Measurements from ENCODE around the gene ZNF530.

The ZNF530 gene

DNA sequence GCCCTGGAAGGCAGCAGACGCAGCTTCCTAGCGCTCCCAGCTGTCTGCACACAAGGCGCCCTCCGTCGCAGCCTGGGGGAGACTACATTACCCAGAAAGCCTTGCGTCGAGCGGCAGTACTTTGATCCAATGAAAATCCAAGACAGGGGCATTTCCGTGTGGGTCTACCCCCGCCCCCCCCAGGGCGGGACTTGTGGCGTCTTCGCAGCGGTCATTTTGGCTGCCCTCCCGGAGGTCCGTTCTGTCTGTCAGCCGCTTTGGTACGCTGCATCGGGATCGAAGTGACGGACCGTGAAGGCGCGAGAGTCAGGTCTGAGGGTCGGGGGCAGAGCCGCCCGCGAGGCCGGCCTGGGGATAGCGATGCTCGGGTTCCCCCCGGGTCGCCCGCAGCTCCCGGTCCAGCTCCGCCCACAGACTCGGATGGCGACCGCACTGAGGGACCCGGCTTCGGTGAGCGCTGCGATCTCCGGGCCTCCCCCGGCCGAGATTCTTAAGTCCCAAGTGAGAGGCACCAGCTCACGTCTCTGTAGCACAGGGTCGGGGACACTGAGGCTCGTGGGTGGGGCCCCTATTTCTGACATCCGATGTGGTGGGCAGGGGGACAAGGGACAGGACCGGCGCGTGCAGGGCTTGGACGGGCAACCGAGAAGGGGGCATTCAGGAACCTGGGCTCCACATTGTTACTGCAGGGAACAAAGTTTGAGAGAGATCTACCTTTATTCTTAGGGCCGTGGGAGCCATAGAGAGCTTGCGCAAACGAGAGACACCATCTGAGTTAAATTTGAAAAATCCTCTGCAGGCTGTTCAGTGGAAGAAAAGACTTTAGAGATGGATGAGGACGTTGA lies 33.5 kb downstream of the ZNF530 start, which contains the start of gene ZNF211:
TSS of gene ZNF211 (plus strand) at position 182 of the 845 bp plus-strand sequence. CDS start at position 361, 179 bp downstream.
- H3K4me1 ChIP-seq (ENCODE audit: control insufficient read depth, insufficient read depth, low read length): peaks cover 8% of the 10 kb centered on the region
- peak within 1 kb of the TSS; percentile 73 for H3K4me3 ChIP-seq (ENCODE audit: low read length)
- H3K27ac ChIP-seq (ENCODE audit: low read depth, low read length): peak within 1 kb of the TSS; percentile 72
- peak within 1 kb of the TSS; percentile 50 for H3K9ac ChIP-seq (ENCODE audit: low read length)
- H3K27me3 ChIP-seq (ENCODE audit: control insufficient read depth, insufficient read depth, low read length): no peaks in the 10 kb centered on the region
- peaks cover 26% of the 10 kb centered on the region for H3K36me3 ChIP-seq (ENCODE audit: control insufficient read depth, insufficient read depth, low read length)

GRCh38 chr19:57633832-57634131 lies 34.1 kb downstream of the ZNF530 start:
- no peak overlapping the region for H3K9ac ChIP-seq (ENCODE audit: low read length)
- H3K27ac ChIP-seq (ENCODE audit: low read depth, low read length): no peak overlapping the region
- peaks cover 8% of the 10 kb centered on the region for H3K4me1 ChIP-seq (ENCODE audit: control insufficient read depth, insufficient read depth, low read length)
- H3K4me3 ChIP-seq (ENCODE audit: low read length): peak overlapping the region; percentile 73
- H3K27me3 ChIP-seq (ENCODE audit: control insufficient read depth, insufficient read depth, low read length): no peaks in the 10 kb centered on the region
- H3K36me3 ChIP-seq (ENCODE audit: control insufficient read depth, insufficient read depth, low read length): peaks cover 26% of the 10 kb centered on the region

GRCh38 chr19:57637379-57637778 lies 37.7 kb downstream of the ZNF530 start:
- Histone ChIP-seq H3K27me3 (ENCODE audit: control insufficient read depth, insufficient read depth, low read length) (no peaks in the 10 kb centered on the region), H3K36me3 (ENCODE audit: control insufficient read depth, insufficient read depth, low read length) (peaks cover 50% of the 10 kb centered on the region), H3K4me3 (ENCODE audit: low read length) (no peak overlapping the region), H3K9ac (ENCODE audit: low read length) (no peak overlapping the region), H3K4me1 (ENCODE audit: control insufficient read depth, insufficient read depth, low read length) (peaks cover 8% of the 10 kb centered on the region), H3K27ac (ENCODE audit: low read depth, low read length) (no peak overlapping the region)

- Histone ChIP-seq H3K9ac (ENCODE audit: low read length) (no peak overlapping the region), H3K4me3 (ENCODE audit: low read length) (peak overlapping the region; percentile 9)
Observed at GRCh38 chr19:57641715-57642234, 42.1 kb downstream of the ZNF530 start.

DNA sequence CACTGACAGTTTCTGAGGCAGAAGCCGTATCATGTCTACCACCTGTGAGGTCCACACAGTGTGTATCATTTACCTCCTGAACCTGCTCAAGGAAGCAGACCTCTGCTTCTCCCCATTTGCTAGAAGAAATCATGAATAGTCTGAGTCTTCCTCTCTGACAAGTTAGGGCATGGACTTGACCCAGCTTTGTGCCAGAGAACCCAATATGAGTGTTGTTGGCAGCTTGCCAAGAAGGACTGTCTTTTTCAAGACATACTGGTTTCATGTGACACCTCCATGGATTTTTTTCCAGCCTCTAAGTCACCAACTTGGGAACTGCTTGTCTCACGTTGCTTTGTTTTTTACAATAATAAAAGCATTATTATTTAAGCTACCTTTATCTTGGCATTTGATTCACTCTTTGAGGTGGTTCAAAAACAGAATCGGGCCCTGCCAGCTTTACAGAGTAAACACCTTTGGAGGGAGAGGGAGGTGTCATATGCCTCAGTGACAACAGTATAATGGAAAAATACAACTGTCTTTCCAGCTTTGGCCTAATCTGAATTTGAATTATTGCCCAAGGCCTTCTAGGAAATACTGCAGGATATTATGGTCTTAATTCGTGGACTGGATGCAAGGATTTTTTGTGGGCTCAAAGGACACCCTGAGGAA lies 42.8 kb downstream of the ZNF530 start:
- Histone ChIP-seq H3K9ac (ENCODE audit: low read length) (no peak overlapping the region), H3K4me3 (ENCODE audit: low read length) (peak overlapping the region; percentile 9), H3K4me1 (ENCODE audit: control insufficient read depth, insufficient read depth, low read length) (no peaks in the 10 kb centered on the region), H3K27me3 (ENCODE audit: control insufficient read depth, insufficient read depth, low read length) (no peaks in the 10 kb centered on the region), H3K27ac (ENCODE audit: low read depth, low read length) (no peak overlapping the region), H3K36me3 (ENCODE audit: control insufficient read depth, insufficient read depth, low read length) (peaks cover 34% of the 10 kb centered on the region)

More at GRCh38 chr19:57641715-57642234, 42.1 kb downstream of the ZNF530 start:
- Histone ChIP-seq H3K27ac (ENCODE audit: low read depth, low read length) (no peak overlapping the region), H3K36me3 (ENCODE audit: control insufficient read depth, insufficient read depth, low read length) (peaks cover 41% of the 10 kb centered on the region), H3K4me1 (ENCODE audit: control insufficient read depth, insufficient read depth, low read length) (no peaks in the 10 kb centered on the region), H3K27me3 (ENCODE audit: control insufficient read depth, insufficient read depth, low read length) (no peaks in the 10 kb centered on the region)

- Histone ChIP-seq H3K27me3 (ENCODE audit: control insufficient read depth, insufficient read depth, low read length) (no peaks in the 10 kb centered on the region), H3K36me3 (ENCODE audit: control insufficient read depth, insufficient read depth, low read length) (peaks cover 30% of the 10 kb centered on the region), H3K4me1 (ENCODE audit: control insufficient read depth, insufficient read depth, low read length) (no peaks in the 10 kb centered on the region)
Observed at GRCh38 chr19:57643734-57644133, 44.0 kb downstream of the ZNF530 start.

DNA sequence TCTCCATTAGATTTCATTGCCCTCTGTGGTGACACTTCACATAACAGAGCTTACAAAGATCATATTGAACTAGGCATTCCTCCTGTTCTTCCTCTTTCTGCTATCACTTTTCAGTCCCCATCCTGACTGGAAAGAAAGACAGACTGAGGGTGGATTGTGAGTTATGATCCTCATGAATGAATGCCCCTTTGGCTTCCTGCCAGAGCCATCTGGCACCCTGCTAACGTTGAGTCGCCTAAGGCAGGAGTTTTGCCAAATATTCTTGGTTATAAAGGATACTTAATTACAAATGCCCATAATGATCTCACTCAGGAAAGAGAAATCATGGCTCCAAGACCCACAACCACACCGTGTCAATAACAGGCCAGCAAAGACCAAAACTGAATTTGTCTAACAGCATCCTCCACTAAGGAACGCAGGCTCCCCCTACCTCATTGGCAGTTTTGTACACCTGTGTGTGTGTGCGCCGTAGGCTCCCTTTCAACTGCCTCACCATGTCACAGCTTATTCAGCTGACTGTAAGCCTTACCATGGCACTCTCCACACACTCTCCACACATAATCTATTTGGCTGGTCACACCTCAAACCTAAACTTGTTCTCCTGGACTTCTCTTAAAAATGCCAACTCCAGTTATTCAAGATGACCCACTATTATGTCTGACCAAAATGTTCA lies 48.8 kb downstream of the ZNF530 start:
- Histone ChIP-seq H3K4me1 (ENCODE audit: control insufficient read depth, insufficient read depth, low read length) (no peaks in the 10 kb centered on the region), H3K27ac (ENCODE audit: low read depth, low read length) (no peak overlapping the region), H3K9ac (ENCODE audit: low read length) (no peak overlapping the region), H3K36me3 (ENCODE audit: control insufficient read depth, insufficient read depth, low read length) (no peaks in the 10 kb centered on the region), H3K27me3 (ENCODE audit: control insufficient read depth, insufficient read depth, low read length) (no peaks in the 10 kb centered on the region), H3K4me3 (ENCODE audit: low read length) (no peak overlapping the region)

More at GRCh38 chr19:57643734-57644133, 44.0 kb downstream of the ZNF530 start:
- Histone ChIP-seq H3K27ac (ENCODE audit: low read depth, low read length) (no peak overlapping the region), H3K9ac (ENCODE audit: low read length) (no peak overlapping the region), H3K4me3 (ENCODE audit: low read length) (no peak overlapping the region)

DNA sequence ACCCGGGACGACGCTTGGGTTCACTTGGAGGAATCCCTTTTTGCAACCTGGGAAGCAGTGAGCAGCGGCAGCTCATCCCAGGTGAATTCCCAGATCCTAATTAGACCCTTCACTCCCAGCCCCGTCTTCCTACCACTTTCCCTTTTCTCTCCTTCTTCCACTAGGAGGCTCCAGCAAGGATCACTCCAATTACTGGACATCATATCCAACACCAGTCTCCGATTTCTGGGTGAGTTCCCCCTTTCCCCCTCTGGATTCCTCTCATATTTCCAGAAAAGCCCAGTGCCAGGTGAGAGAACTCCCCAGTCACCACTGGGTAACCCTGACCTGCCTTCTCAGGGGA lies 51.9 kb downstream of the ZNF530 start:
- H3K27ac ChIP-seq (ENCODE audit: low read depth, low read length): no peak overlapping the region
- H3K4me1 ChIP-seq (ENCODE audit: control insufficient read depth, insufficient read depth, low read length): no peaks in the 10 kb centered on the region
- H3K4me3 ChIP-seq (ENCODE audit: low read length): no peak overlapping the region
- H3K9ac ChIP-seq (ENCODE audit: low read length): no peak overlapping the region
- no peaks in the 10 kb centered on the region for H3K36me3 ChIP-seq (ENCODE audit: control insufficient read depth, insufficient read depth, low read length)
- peaks cover 2% of the 10 kb centered on the region for H3K27me3 ChIP-seq (ENCODE audit: control insufficient read depth, insufficient read depth, low read length)

- Histone ChIP-seq H3K4me3 (ENCODE audit: low read length) (no peak overlapping the region), H3K36me3 (ENCODE audit: control insufficient read depth, insufficient read depth, low read length) (no peaks in the 10 kb centered on the region), H3K4me1 (ENCODE audit: control insufficient read depth, insufficient read depth, low read length) (no peaks in the 10 kb centered on the region), H3K9ac (ENCODE audit: low read length) (no peak overlapping the region), H3K27ac (ENCODE audit: low read depth, low read length) (no peak overlapping the region), H3K27me3 (ENCODE audit: control insufficient read depth, insufficient read depth, low read length) (peaks cover 2% of the 10 kb centered on the region)
Observed at GRCh38 chr19:57653689-57654088, 54.0 kb downstream of the ZNF530 start.

DNA sequence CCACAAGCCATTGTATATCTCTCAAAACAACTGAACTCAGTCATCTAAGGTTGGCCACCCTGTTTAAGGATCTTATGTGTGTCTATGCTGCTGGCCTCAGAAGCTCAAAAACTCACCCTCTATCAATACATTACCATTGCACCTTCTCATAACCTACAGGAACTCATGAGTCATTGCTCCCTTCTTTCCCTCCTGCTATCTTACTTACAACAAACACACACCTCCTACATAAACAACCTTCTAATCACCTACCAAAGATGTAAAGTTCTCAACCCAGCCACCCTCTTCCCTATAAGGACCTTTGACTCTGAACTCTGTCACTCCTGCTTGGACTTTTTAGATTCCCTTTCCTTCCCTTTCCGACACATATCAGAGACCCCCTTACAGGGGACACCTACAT lies 55.8 kb downstream of the ZNF530 start:
- no peak overlapping the region for H3K27ac ChIP-seq (ENCODE audit: low read depth, low read length)
- no peak overlapping the region for H3K9ac ChIP-seq (ENCODE audit: low read length)
- peaks cover 2% of the 10 kb centered on the region for H3K27me3 ChIP-seq (ENCODE audit: control insufficient read depth, insufficient read depth, low read length)
- no peak overlapping the region for H3K4me3 ChIP-seq (ENCODE audit: low read length)
- no peaks in the 10 kb centered on the region for H3K4me1 ChIP-seq (ENCODE audit: control insufficient read depth, insufficient read depth, low read length)
- H3K36me3 ChIP-seq (ENCODE audit: control insufficient read depth, insufficient read depth, low read length): no peaks in the 10 kb centered on the region

- Histone ChIP-seq H3K4me3 (ENCODE audit: low read length) (no peak overlapping the region), H3K4me1 (ENCODE audit: control insufficient read depth, insufficient read depth, low read length) (no peaks in the 10 kb centered on the region), H3K9ac (ENCODE audit: low read length) (no peak overlapping the region), H3K36me3 (ENCODE audit: control insufficient read depth, insufficient read depth, low read length) (no peaks in the 10 kb centered on the region), H3K27ac (ENCODE audit: low read depth, low read length) (no peak overlapping the region), H3K27me3 (ENCODE audit: control insufficient read depth, insufficient read depth, low read length) (peaks cover 2% of the 10 kb centered on the region)
Observed at GRCh38 chr19:57656346-57656745, 56.7 kb downstream of the ZNF530 start.

All from rectal smooth muscle tissue (tissue), 1 donor.